Measurements from ENCODE around the gene C5orf47. TPM values are rescaled to one million over a fixed set of nuclear protein-coding genes. Genes with fewer than 3 reads are reported as not detected.
A peak's percentile ranks its signal among the peaks of the same experiment; 100 is the strongest.

C5orf47 gene
- total RNA-seq, 2 donors from 2014 or later: 0.54 TPM; not detected in 1

DNA sequence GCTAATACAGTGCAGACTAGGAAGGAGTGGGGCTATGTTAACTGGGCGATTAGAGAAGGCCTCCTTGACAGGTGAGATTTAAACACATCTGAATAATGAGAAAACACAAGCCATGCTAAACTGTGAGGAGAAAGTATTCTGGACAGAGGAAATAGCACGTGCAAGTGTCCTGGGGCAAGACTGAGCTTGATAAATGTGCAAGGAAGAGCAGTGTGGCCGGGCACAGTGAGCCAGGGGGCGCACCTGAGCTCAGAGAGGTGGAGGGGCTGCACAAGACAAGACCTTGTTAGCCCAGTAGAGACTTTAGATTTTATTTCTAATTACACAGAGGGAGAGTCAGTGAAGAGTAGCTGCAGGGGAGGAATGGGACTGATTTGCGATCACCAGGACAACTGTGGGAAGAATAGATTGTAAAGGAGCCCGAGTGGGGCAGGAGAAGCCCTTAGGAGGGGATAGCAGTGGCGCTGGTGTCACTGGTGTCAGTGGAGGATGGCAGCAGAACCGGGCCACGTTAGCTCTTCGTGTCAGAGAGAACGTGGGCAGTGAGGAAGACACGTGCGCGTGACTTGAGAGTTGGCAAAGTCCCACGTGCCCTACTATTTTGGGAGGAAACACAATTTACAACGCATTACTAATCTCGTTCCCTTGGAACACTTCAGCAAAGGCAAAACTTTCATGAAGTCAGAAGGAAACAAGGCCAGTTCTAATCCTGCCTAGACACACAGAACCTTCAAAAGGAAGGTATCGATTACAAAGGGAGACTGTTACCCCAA lies 17.9 kb upstream of the C5orf47 start:
- TF ChIP-seq, protein P1, sequence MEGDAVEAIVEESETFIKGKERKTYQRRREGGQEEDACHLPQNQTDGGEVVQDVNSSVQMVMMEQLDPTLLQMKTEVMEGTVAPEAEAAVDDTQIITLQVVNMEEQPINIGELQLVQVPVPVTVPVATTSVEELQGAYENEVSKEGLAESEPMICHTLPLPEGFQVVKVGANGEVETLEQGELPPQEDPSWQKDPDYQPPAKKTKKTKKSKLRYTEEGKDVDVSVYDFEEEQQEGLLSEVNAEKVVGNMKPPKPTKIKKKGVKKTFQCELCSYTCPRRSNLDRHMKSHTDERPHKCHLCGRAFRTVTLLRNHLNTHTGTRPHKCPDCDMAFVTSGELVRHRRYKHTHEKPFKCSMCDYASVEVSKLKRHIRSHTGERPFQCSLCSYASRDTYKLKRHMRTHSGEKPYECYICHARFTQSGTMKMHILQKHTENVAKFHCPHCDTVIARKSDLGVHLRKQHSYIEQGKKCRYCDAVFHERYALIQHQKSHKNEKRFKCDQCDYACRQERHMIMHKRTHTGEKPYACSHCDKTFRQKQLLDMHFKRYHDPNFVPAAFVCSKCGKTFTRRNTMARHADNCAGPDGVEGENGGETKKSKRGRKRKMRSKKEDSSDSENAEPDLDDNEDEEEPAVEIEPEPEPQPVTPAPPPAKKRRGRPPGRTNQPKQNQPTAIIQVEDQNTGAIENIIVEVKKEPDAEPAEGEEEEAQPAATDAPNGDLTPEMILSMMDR (IDR thresholded peaks at IDR 0.05): no peak
- no peaks in the 10 kb centered on the region for H3K27me3 ChIP-seq (replicated peaks; ENCODE audit: insufficient read depth)
- no peak overlapping the region for H3K27ac ChIP-seq
- H3K4me1 ChIP-seq (ENCODE audit: control insufficient read depth in 1 of 2, low read depth in 2 of 2): peaks cover 3 to 15% of the 10 kb centered on the region in 2 donors
- no peaks in the 10 kb centered on the region for H3K36me3 ChIP-seq
- DNase-seq (ENCODE audit: low spot score) (no peak), ATAC-seq (ENCODE audit: insufficient number of reproducible peaks, low FRiP score, low read depth) (no peak)
- H3K4me3 ChIP-seq: no peak overlapping the region
- no peaks in the 10 kb centered on the region for H3K9me3 ChIP-seq

DNA sequence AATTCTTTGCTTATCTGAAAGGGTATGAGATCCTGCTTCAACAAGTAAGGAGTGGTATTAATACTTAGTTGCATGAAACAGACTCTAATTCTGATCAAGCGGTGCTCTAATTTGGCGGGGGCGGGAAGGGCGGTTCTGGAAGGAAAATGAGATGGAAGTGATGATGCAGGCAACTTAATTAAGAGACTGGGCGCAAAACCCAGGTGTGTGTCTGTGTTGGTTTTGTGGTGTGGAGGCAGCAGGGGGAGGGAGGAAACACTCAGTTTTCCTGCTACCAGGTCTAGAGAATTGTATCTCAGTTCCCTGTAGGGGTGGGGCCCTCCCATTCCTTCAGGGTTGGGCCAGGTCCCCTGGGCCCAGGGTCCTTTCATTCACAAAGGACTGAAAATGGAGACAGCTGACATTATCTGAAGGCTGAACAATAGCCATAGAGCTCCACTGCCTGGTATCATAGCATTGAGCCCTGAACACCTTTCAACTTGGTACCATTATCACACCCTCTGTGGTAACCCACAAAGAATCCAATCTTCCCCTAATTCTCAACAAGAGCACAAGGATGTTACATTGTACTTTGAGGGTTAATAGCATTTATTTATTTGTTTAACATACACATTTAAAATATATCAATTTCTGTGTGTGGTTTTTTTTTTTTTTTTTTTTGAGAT lies 17.2 kb upstream of the C5orf47 start:
- Histone ChIP-seq H3K27ac (no peak overlapping the region), H3K4me1 (ENCODE audit: control insufficient read depth in 1 of 2, low read depth in 2 of 2) (peaks cover 3 to 15% of the 10 kb centered on the region in 2 donors), H3K27me3 (replicated peaks; ENCODE audit: insufficient read depth) (no peaks in the 10 kb centered on the region), H3K9me3 (no peaks in the 10 kb centered on the region), H3K36me3 (no peaks in the 10 kb centered on the region), H3K4me3 (no peak overlapping the region)
- TF ChIP-seq, protein P1 (IDR thresholded peaks at IDR 0.05): no peak
- no peak for ATAC-seq (ENCODE audit: insufficient number of reproducible peaks, low FRiP score, low read depth)
- no peak for DNase-seq (ENCODE audit: low spot score)

- Histone ChIP-seq H3K27me3 (replicated peaks; ENCODE audit: insufficient read depth) (no peaks in the 10 kb centered on the region), H3K27ac (no peak overlapping the region), H3K36me3 (no peaks in the 10 kb centered on the region), H3K4me1 (ENCODE audit: control insufficient read depth in 1 of 2, low read depth in 2 of 2) (peaks cover 3 to 15% of the 10 kb centered on the region in 2 donors), H3K4me3 (peak overlapping the region; percentile 76), H3K9me3 (no peaks in the 10 kb centered on the region)
- ATAC-seq (ENCODE audit: insufficient number of reproducible peaks, low FRiP score, low read depth) (no peak), DNase-seq (ENCODE audit: low spot score) (no peak)
- TF ChIP-seq, protein P1 (IDR thresholded peaks at IDR 0.05): no peak
Measured at GRCh38 chr5:173972607-173972924, 16.4 kb upstream of the C5orf47 start.

- Histone ChIP-seq H3K9me3 (no peaks in the 10 kb centered on the region), H3K4me3 (peak overlapping the region; percentile 76), H3K27ac (no peak overlapping the region), H3K36me3 (no peaks in the 10 kb centered on the region), H3K27me3 (replicated peaks; ENCODE audit: insufficient read depth) (no peaks in the 10 kb centered on the region), H3K4me1 (ENCODE audit: control insufficient read depth in 1 of 2, low read depth in 2 of 2) (peaks cover 3 to 15% of the 10 kb centered on the region in 2 donors)
- ATAC-seq (ENCODE audit: insufficient number of reproducible peaks, low FRiP score, low read depth) (peak; percentile 49), DNase-seq (ENCODE audit: low spot score) (peak; percentile 25)
- TF ChIP-seq, protein P1 (IDR thresholded peaks at IDR 0.05): peak; percentile 92
Measured at GRCh38 chr5:173972925-173973615, 15.9 kb upstream of the C5orf47 start.

DNA sequence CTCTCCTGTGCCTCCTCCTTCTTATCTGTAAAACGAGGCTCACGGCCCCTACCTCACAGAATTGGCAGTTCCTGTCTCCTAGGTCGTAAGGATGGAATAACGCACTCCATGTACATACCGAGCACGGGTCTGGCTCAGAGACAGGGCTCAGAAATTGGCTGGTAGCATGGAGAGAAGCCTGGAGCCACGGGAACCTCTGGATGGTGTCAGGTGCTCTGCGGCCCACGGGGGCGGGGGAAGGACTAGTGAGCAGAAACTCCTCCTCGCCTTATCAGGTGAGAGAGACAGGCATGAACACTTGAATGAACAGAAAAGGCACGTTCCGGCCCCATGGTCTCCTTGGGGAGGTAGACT lies 15.4 kb upstream of the C5orf47 start:
- TF ChIP-seq, protein P1 (IDR thresholded peaks at IDR 0.05): no peak
- Histone ChIP-seq H3K4me1 (ENCODE audit: control insufficient read depth in 1 of 2, low read depth in 2 of 2) (peaks cover 3 to 15% of the 10 kb centered on the region in 2 donors), H3K27ac (no peak overlapping the region), H3K36me3 (no peaks in the 10 kb centered on the region), H3K4me3 (peak overlapping the region; percentile 76), H3K9me3 (no peaks in the 10 kb centered on the region), H3K27me3 (replicated peaks; ENCODE audit: insufficient read depth) (no peaks in the 10 kb centered on the region)
- DNase-seq (ENCODE audit: low spot score) (no peak), ATAC-seq (ENCODE audit: insufficient number of reproducible peaks, low FRiP score, low read depth) (no peak)
